Endodermal cell (in vitro differentiated cells): ENCODE data around the gene SKOR1. TPM values are rescaled to one million over a fixed set of nuclear protein-coding genes. Genes with fewer than 3 reads are reported as not detected.

ENCODE experiments used
- DNase-seq: peaks from one replicate; pipeline ENCODE4 v3.0.0-alpha.2; 2017
- H3K27ac ChIP-seq: 2 replicates; pipeline ENCODE4 v1.5.1; 2013; ENCODE audit warnings: mild to moderate bottlenecking, low read depth, low read length, moderate library complexity
- H3K27me3 ChIP-seq: 2 replicates; pipeline ENCODE4 v1.6.1; 2013; ENCODE audit warnings: mild to moderate bottlenecking, low read length, moderate library complexity; ENCODE audit not compliant: insufficient read depth, control insufficient read depth, poor library complexity, severe bottlenecking
- H3K36me3 ChIP-seq: 2 replicates; pipeline ENCODE4 v1.7.0; 2013; ENCODE audit warnings: mild to moderate bottlenecking, low read length, moderate library complexity; ENCODE audit not compliant: control insufficient read depth, insufficient read depth
- H3K4me1 ChIP-seq: one replicate; pipeline ENCODE4 v1.7.0; 2013; ENCODE audit warnings: low read length; ENCODE audit not compliant: control insufficient read depth, insufficient read depth
- H3K4me3 ChIP-seq: 2 replicates; pipeline ENCODE4 v1.5.1; 2013; ENCODE audit warnings: mild to moderate bottlenecking, low read length, moderate library complexity
- H3K9ac ChIP-seq: 2 replicates; pipeline ENCODE4 v1.6.1; 2013; ENCODE audit warnings: mild to moderate bottlenecking, low read length, moderate library complexity; ENCODE audit not compliant: poor library complexity, severe bottlenecking; ENCODE audit errors: extremely low read depth
- H3K9me3 ChIP-seq: 2 replicates; pipeline ENCODE4 v1.6.1; 2013; ENCODE audit warnings: mild to moderate bottlenecking, low read length, moderate library complexity; ENCODE audit not compliant: control insufficient read depth
- H3K27ac Mint-ChIP-seq: 2 replicates; pipeline ENCODE4 v1.8.0; 2020; ENCODE audit warnings: mixed read lengths
- H3K27me3 Mint-ChIP-seq: 2 replicates; pipeline ENCODE4 v1.8.0; 2021; ENCODE audit warnings: mild to moderate bottlenecking, mixed read lengths; ENCODE audit not compliant: insufficient read depth
- H3K36me3 Mint-ChIP-seq: 2 replicates; pipeline ENCODE4 v1.8.0; 2020; ENCODE audit warnings: low read depth, mixed read lengths
- H3K4me1 Mint-ChIP-seq: 2 replicates; pipeline ENCODE4 v1.8.0; 2020; ENCODE audit warnings: mixed read lengths
- H3K4me3 Mint-ChIP-seq: 2 replicates; pipeline ENCODE4 v1.8.0; 2020; ENCODE audit warnings: mild to moderate bottlenecking, moderate library complexity, mixed read lengths
- H3K9me3 Mint-ChIP-seq: 2 replicates; pipeline ENCODE4 v1.8.0; 2020; ENCODE audit warnings: mild to moderate bottlenecking, mixed read lengths
- WGBS, 2 experiments: methylation state at CpG; one replicate each; pipeline versions ENCODE4 v1.1.5 to v1.1.7; 2013; ENCODE audit warnings: missing lambda C conversion rate in 2 of 2, mixed read lengths in 1 of 2; ENCODE audit not compliant: insufficient coverage in 1 of 2, insufficient read length in 1 of 2; 5-methylcytosine and 5-hydroxymethylcytosine counted together
- total RNA-seq, 2 donors: library from RNA; stranded (reverse); fragmentation: NEBNext Ultra II Directional in 1 of 2; extraction: Animal tissue kit (Norgen Biotek cat#: 25700) in 1 of 2; gene quantifications; 2 replicates in 1 of 2; 3 replicates in 1 of 2; pipeline ENCODE4 v1.2.1, GENCODE V29; 2021
- TF ChIP-seq, protein P1 (sequence below): fragments of 200-600 bp; sonication (generic); conservative IDR thresholded peaks from 2 replicates; pipeline ENCODE4 v1.5.0; 2021; ENCODE audit warnings: antibody characterized with exemption, mild to moderate bottlenecking

The SKOR1 gene
- total RNA-seq, 2 donors from 2014 or later = 0.37 to 0.51 TPM

DNA sequence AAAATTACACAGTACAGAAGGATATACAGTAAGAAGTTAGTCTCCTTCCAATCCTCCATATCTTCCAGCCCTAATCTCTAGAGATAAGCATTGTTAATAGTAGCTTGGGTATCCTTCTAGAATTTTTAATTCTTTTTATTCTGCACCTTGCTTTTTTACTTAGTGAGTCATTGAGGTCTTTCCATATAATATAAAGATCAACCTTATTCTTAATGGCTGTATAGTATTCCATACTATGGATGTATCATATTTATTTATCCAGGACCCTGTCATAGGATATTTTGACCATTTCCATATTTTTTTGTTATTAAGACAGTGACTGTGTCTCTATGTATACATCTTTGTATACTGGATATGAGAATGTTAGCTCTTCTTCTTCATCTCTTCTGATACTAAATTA is 36.3 kb upstream of the SKOR1 start:
- Mint-ChIP-seq H3K27ac (no peak overlapping the region), H3K4me1 (peaks cover 10% of the 10 kb centered on the region), H3K9me3 (no peaks in the 10 kb centered on the region), H3K4me3 (no peak overlapping the region), H3K27me3 (peaks cover 97% of the 10 kb centered on the region), H3K36me3 (no peaks in the 10 kb centered on the region)
- Histone ChIP-seq H3K9me3 (no peaks in the 10 kb centered on the region), H3K4me1 (no peaks in the 10 kb centered on the region), H3K9ac (no peak overlapping the region), H3K36me3 (no peaks in the 10 kb centered on the region), H3K27ac (no peak overlapping the region), H3K4me3 (no peak overlapping the region), H3K27me3 (peaks cover 98% of the 10 kb centered on the region)
- TF ChIP-seq, protein P1, sequence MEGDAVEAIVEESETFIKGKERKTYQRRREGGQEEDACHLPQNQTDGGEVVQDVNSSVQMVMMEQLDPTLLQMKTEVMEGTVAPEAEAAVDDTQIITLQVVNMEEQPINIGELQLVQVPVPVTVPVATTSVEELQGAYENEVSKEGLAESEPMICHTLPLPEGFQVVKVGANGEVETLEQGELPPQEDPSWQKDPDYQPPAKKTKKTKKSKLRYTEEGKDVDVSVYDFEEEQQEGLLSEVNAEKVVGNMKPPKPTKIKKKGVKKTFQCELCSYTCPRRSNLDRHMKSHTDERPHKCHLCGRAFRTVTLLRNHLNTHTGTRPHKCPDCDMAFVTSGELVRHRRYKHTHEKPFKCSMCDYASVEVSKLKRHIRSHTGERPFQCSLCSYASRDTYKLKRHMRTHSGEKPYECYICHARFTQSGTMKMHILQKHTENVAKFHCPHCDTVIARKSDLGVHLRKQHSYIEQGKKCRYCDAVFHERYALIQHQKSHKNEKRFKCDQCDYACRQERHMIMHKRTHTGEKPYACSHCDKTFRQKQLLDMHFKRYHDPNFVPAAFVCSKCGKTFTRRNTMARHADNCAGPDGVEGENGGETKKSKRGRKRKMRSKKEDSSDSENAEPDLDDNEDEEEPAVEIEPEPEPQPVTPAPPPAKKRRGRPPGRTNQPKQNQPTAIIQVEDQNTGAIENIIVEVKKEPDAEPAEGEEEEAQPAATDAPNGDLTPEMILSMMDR = no peak
- DNase-seq = no peak

DNA sequence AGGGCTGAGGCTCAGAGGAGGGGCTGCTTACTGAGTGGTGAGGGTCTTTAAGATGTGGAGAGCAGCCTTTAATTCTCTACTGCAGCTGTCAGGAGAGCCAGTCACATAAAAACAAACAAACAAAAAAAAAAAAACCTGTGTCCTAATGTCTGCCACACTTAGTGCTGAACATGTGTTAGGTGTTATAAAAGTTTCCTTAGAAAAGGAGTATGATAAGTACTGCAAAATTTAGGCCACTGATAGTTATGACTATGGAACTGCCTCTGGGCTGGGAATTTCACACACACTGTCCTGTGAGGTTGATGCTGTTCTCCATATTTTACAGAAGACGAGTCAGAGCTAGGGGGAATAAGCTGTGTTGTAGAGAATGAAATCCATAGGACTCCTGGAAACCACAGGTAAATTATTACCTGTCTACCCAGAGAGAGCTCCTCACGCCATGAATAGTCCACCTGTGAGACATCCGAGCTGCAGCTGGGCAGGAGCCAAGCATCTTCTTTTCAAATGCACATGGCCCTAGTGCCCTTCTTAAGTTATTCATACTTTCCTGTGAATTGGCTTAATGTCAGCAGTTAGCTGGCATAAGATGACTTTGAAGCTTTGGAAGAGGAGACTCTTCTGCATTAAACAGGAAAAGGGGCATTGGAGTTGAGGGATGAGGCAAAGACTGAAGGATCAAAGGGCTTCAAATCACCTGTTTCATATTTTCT is 34.5 kb upstream of the SKOR1 start:
- peaks cover 8% of the 10 kb centered on the region for H3K36me3 Mint-ChIP-seq
- DNase-seq = no peak
- peaks cover 4% of the 10 kb centered on the region for H3K4me1 Mint-ChIP-seq
- peaks cover 84% of the 10 kb centered on the region for H3K27me3 ChIP-seq
- no peak overlapping the region for H3K9ac ChIP-seq
- TF ChIP-seq, protein P1 = no peak
- peaks cover 14% of the 10 kb centered on the region for H3K9me3 Mint-ChIP-seq
- H3K27ac ChIP-seq = no peak overlapping the region
- peaks cover 89% of the 10 kb centered on the region for H3K27me3 Mint-ChIP-seq
- H3K27ac Mint-ChIP-seq = no peak overlapping the region
- H3K4me1 ChIP-seq = no peaks in the 10 kb centered on the region
- no peak overlapping the region for H3K4me3 Mint-ChIP-seq
- no peak overlapping the region for H3K4me3 ChIP-seq
- H3K9me3 ChIP-seq = peaks cover 12% of the 10 kb centered on the region
- H3K36me3 ChIP-seq = no peaks in the 10 kb centered on the region
- WGBS, 2 experiments = 82 to 83% methylated on average over 2 to 3 of the region's 3 CpGs

DNA sequence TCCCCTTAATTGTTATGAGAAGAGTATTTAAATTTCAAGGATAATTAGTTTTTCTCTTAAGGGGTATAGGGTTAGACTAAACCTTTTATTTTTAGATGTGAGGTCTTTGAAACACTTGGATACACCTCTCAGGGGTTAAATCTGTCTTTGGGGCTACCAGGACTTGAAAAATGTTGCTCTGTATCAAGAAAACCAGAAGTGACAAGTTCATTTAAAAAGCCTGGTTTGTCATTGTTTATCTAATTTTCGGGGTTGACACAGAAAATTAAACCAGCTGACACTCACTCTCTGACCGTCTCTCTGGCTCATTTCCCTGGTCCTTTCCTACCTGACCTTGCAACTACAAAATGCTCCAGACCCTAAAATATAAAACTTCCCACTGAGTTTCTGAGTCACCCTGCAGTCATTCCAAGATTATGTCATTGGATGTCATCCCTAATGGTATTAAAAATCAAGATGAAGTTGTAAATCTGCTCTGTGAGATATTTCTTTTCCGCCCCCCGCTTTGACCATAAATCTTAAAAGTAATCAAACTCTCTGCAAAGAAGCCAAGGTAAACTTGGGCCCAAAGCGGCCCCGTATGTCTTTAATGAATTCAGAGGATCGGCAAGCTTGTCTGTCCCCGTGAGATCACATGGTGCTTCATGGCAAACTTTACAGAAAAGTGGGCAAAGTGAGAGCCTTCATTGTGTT is 32.9 kb upstream of the SKOR1 start:
- Histone ChIP-seq H3K27me3 (peaks cover 80% of the 10 kb centered on the region), H3K27ac (no peak overlapping the region), H3K36me3 (no peaks in the 10 kb centered on the region), H3K4me3 (no peak overlapping the region), H3K9ac (no peak overlapping the region), H3K4me1 (no peaks in the 10 kb centered on the region), H3K9me3 (peaks cover 12% of the 10 kb centered on the region)
- WGBS, 2 experiments = 88% methylated on average over 6 to 8 of the region's 8 CpGs
- Mint-ChIP-seq H3K36me3 (peaks cover 8% of the 10 kb centered on the region), H3K4me1 (peaks cover 4% of the 10 kb centered on the region), H3K27ac (no peak overlapping the region), H3K9me3 (peaks cover 14% of the 10 kb centered on the region), H3K27me3 (peaks cover 83% of the 10 kb centered on the region), H3K4me3 (no peak overlapping the region)
- no peak for DNase-seq
- TF ChIP-seq, protein P1 = no peak
